GM18951 (cell line): ENCODE results near the gene CHD1L.
"Not testable (repeated sequence)": the region's sequence is repeated elsewhere in the genome, so short reads cannot be mapped to it uniquely, and the experiment has no call there.

Experiments used
- POLR2A ChIP-seq: IDR thresholded peaks from 4 replicates; pipeline ENCODE4 v1.6.1; 2011; ENCODE audit warnings: mild to moderate bottlenecking; ENCODE audit not compliant: insufficient read length, insufficient read depth; ENCODE audit errors: extremely low read depth
- in situ Hi-C: fragments of 300-500 bp; cut with MboI; formaldehyde crosslinking; loops from one replicate; pipeline ENCODE4 v1.12.0; 2022; ENCODE audit warnings: low sequenced_read_pairs, mixed read lengths, inconsistent platforms; ENCODE audit not compliant: unreplicated experiment

Gene CHD1L

GRCh38 chr1:147242449-147243227 lies at the start of gene CHD1L:
TSS of gene CHD1L (plus strand) at chr1:147242684. CDS start at chr1:147242704, 20 bp downstream.
- peak; percentile 85 for TF ChIP-seq POLR2A
- in situ Hi-C loops = no loop called here

DNA sequence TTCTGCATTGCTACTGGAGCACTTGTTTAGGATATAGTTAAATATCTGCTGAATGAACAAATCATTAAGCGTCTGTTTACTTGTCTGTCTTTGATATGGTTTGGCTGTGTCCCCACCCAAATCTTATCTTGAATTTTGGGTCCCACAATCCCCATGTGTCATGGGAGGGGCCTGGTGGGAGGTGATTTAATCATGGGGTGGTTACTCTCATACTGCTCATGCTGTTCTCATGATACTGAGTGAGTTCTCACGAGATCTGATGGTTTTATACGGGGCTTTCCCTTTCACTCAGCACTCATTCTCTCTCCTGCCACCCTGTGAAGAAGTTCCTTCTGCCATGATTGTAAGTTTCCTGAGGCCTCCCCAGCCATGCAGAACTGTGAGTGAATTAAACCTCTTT lies 45.2 kb upstream of the CHD1L start:
- in situ Hi-C loops = not testable (repeated sequence)

- in situ Hi-C loops = no loop called here
- TF ChIP-seq POLR2A = no peak
Observed at GRCh38 chr1:147201276-147201675, 41.2 kb upstream of the CHD1L start.

GRCh38 chr1:147201786-147202185 lies 40.7 kb upstream of the CHD1L start:
- no peak for TF ChIP-seq POLR2A
- in situ Hi-C loops = no loop called here

DNA sequence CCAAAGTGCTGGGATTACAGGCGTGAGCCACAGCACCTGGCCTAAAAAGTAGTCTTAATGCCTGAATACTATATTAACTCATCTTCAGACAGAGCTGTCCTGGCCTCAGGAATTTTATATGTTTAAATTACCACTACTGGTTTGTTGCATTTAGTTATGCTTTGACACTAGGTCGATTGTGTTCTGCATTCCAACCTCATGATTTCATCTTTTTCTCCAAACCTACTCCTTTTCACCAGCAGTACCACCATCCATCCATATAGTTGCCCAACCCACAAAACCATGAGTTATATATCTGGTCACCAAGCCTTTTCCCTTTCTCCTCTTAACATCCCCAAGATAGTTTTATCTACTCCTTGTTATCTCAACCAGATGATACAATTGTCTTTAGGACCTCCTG lies 39.9 kb upstream of the CHD1L start:
- no peak for TF ChIP-seq POLR2A
- in situ Hi-C loops = no loop called here

GRCh38 chr1:147204080-147204479 lies 38.4 kb upstream of the CHD1L start:
- no peak for TF ChIP-seq POLR2A
- in situ Hi-C loops = no loop called here

GRCh38 chr1:147207192-147207591 lies 35.3 kb upstream of the CHD1L start:
- in situ Hi-C loops = no loop called here
- TF ChIP-seq POLR2A = no peak

DNA sequence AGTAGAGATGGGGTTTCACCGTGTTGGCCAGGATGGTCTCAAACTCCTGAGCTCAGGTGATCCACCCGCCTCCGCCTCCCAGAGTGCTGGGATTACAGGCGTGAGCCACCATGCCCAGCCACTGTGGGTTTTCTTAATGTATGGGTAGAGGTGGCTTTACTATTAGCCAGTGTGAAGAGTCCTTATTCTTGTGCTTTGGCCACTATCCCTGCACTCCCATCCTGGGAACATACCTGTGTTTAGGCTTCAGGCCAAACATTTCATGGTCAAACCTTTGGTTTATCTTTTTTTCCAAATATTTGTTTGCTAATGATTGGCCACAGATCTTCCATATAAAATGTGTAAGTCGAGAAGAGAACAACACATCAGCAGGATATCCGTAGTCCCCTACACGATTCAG lies 33.9 kb upstream of the CHD1L start:
- in situ Hi-C loops = no loop called here

GRCh38 chr1:147209825-147210821 lies 32.4 kb upstream of the CHD1L start:
- TF ChIP-seq POLR2A = no peak
- in situ Hi-C loops = no loop called here

More for the DNA sequence above, 33.9 kb upstream of the CHD1L start:
- TF ChIP-seq POLR2A = no peak

GRCh38 chr1:147210987-147211386 lies 31.5 kb upstream of the CHD1L start:
- TF ChIP-seq POLR2A = no peak
- in situ Hi-C loops = no loop called here

- in situ Hi-C loops = no loop called here
- TF ChIP-seq POLR2A = no peak
Observed at GRCh38 chr1:147211577-147211976, 30.9 kb upstream of the CHD1L start.

DNA sequence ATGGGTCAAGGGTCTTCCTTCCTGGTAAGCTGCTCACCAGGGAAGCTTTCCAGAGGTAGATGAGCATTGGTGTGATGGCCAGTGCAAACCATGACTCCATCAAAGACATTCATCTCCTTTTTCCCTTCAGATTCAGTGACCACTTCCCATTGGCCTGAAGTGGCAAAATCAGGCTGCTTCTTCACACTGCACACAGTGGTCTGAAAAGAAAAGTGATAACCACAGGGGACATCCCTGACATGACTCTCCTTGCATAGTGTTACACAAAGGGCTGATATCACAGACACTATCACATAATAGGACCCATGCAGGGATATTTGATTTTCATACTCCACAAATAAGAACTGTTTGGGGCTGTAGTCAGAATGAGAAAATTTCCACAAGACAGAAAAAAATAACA lies 29.2 kb upstream of the CHD1L start:
- in situ Hi-C loops = no loop called here
- no peak for TF ChIP-seq POLR2A

DNA sequence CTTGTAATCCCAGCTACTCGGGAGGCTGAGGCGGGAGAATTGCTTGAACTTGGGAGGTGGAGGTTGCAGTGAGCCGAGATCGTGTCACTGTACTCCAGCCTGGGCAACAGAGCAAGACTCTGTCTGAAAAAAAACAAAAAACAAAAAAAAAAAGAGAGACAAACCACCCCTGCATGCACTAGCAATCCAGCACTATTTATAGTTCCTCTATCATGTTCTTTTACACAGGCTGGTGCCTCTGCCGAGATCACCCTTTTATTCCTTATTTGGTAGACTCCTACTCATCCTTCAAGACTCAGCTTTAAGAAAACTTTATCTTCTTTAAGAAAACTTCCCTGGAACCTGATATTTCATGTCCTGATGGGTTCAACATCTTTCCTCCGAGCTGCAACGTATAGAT lies 28.2 kb upstream of the CHD1L start:
- in situ Hi-C loops = no loop called here

DNA sequence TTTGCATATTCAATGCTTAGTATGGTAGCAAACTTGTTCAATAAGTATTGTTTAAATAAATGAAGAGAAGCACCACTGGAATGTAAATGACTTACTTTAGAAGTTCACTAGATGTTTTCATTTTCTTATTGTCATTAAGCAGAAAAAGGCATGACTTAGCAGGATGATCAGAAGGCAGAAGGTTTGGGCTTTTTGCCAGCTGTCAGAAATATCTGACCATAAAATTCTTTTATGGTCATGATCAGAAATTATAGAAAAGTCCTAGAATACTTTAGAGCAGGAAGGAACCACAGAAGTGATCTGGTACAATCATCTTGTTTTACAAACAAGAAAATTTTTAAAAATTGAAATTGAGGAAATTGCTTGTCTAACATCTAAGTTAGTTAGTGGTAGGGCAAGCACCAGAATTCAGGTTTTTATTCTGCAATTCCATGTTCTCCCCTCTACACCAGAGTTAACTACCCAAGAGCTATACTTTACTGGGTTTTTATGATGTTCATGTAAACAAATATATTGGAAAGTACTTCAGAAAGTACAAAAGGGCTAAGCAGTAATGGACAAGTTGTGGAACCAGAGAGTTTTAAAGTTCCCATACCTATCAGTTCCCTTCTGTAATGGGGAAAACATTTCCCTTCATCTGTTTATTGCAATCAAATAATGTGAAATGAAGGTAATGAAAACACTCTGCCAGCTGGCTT lies 27.5 kb upstream of the CHD1L start:
- no peak for TF ChIP-seq POLR2A
- in situ Hi-C loops = no loop called here

More for the DNA sequence above, 28.2 kb upstream of the CHD1L start:
- TF ChIP-seq POLR2A = no peak
